ENCODE data around the gene TAF8.

Gene TAF8

DNA sequence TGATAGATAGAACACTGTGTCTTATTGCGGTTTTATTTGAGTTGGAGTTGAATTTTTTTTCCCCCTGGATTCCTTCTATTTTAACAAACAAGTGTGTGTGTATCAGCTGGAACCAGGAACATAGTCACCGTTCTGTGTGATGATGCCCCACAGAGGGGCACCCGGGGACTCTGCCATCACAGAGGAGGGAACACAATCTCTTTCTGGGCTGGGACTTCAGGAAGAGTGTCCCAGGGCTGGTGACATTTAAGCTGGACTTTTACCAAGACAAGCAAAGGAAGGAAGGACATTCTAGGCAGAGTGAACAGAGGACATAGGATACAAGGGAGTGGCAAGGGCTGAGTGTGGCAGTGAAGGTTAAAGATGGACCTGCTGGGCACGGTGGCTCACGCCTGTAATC lies 33.2 kb downstream of the TAF8 start:
- no peaks in the 10 kb centered on the region for H3K27me3 ChIP-seq (replicated peaks; ENCODE audit: insufficient read depth, low read length)
- H3K4me1 ChIP-seq (ENCODE audit: low read length), result no peaks in the 10 kb centered on the region
- no peaks in the 10 kb centered on the region for H3K9me3 ChIP-seq (replicated peaks; ENCODE audit: insufficient read depth, low read length)
- TF ChIP-seq, protein P1, sequence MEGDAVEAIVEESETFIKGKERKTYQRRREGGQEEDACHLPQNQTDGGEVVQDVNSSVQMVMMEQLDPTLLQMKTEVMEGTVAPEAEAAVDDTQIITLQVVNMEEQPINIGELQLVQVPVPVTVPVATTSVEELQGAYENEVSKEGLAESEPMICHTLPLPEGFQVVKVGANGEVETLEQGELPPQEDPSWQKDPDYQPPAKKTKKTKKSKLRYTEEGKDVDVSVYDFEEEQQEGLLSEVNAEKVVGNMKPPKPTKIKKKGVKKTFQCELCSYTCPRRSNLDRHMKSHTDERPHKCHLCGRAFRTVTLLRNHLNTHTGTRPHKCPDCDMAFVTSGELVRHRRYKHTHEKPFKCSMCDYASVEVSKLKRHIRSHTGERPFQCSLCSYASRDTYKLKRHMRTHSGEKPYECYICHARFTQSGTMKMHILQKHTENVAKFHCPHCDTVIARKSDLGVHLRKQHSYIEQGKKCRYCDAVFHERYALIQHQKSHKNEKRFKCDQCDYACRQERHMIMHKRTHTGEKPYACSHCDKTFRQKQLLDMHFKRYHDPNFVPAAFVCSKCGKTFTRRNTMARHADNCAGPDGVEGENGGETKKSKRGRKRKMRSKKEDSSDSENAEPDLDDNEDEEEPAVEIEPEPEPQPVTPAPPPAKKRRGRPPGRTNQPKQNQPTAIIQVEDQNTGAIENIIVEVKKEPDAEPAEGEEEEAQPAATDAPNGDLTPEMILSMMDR (IDR thresholded peaks at IDR 0.05; ENCODE audit: low read length), result no peak
- TF ChIP-seq EZH2 (optimal IDR thresholded peaks at IDR 0.05; ENCODE audit: low read depth, low read length) (no peak), EZH2phosphoT487 (IDR thresholded peaks at IDR 0.05; ENCODE audit: low read length) (no peak)
- H3K4me3 ChIP-seq (ENCODE audit: low read length), result no peak overlapping the region
- H3K27ac ChIP-seq (ENCODE audit: low read length), result no peak overlapping the region
- no peak overlapping the region for H3K4me2 ChIP-seq (ENCODE audit: low read depth, low read length)
- no peak overlapping the region for H3K9ac ChIP-seq (ENCODE audit: low read length)
- no peak for DNase-seq
- H3K79me2 ChIP-seq (ENCODE audit: low read length), result no peaks in the 10 kb centered on the region
- H3K36me3 ChIP-seq (replicated peaks; ENCODE audit: insufficient read depth, low read length), result no peaks in the 10 kb centered on the region
- H3K9me2 ChIP-seq (replicated peaks; ENCODE audit: insufficient read depth, low read length), result no peaks in the 10 kb centered on the region
- no peak overlapping the region for H2AFZ ChIP-seq (ENCODE audit: low read length)
- no peaks in the 10 kb centered on the region for H4K20me1 ChIP-seq (ENCODE audit: insufficient read depth, low read length)
- no peaks in the 10 kb centered on the region for H3F3A ChIP-seq (ENCODE audit: insufficient read depth, low read length)

DNA sequence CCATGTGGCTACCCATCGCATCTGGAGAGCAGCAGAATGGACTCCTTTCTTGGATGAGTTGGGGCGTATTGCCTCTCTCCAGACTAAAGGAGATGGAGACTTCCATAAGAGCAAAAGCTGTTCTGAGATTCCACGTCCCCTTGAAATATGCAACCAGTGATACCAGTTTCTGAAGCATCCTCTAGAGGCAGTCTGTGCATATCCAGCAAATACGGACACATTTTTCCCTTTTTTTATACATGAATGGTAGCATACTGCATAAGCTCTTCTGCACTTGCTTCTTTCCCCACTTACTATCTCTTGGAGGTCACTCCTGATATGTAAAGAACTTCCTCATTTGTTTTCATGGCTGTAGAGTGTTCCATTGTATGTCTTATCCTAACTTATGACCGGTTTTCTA lies 34.6 kb downstream of the TAF8 start:
- Histone ChIP-seq H3K4me3 (ENCODE audit: low read length) (no peak overlapping the region), H3K27ac (ENCODE audit: low read length) (no peak overlapping the region), H3K9me2 (replicated peaks; ENCODE audit: insufficient read depth, low read length) (no peaks in the 10 kb centered on the region), H2AFZ (ENCODE audit: low read length) (no peak overlapping the region), H3K36me3 (replicated peaks; ENCODE audit: insufficient read depth, low read length) (no peaks in the 10 kb centered on the region), H3K27me3 (replicated peaks; ENCODE audit: insufficient read depth, low read length) (no peaks in the 10 kb centered on the region), H3K4me1 (ENCODE audit: low read length) (no peaks in the 10 kb centered on the region), H4K20me1 (ENCODE audit: insufficient read depth, low read length) (no peaks in the 10 kb centered on the region), H3K9me3 (replicated peaks; ENCODE audit: insufficient read depth, low read length) (no peaks in the 10 kb centered on the region), H3K9ac (ENCODE audit: low read length) (no peak overlapping the region), H3K79me2 (ENCODE audit: low read length) (no peaks in the 10 kb centered on the region), H3F3A (ENCODE audit: insufficient read depth, low read length) (no peaks in the 10 kb centered on the region), H3K4me2 (ENCODE audit: low read depth, low read length) (no peak overlapping the region)
- TF ChIP-seq, protein P1 (IDR thresholded peaks at IDR 0.05; ENCODE audit: low read length), result no peak
- TF ChIP-seq EZH2 (optimal IDR thresholded peaks at IDR 0.05; ENCODE audit: low read depth, low read length) (no peak), EZH2phosphoT487 (IDR thresholded peaks at IDR 0.05; ENCODE audit: low read length) (no peak)
- DNase-seq, result no peak

DNA sequence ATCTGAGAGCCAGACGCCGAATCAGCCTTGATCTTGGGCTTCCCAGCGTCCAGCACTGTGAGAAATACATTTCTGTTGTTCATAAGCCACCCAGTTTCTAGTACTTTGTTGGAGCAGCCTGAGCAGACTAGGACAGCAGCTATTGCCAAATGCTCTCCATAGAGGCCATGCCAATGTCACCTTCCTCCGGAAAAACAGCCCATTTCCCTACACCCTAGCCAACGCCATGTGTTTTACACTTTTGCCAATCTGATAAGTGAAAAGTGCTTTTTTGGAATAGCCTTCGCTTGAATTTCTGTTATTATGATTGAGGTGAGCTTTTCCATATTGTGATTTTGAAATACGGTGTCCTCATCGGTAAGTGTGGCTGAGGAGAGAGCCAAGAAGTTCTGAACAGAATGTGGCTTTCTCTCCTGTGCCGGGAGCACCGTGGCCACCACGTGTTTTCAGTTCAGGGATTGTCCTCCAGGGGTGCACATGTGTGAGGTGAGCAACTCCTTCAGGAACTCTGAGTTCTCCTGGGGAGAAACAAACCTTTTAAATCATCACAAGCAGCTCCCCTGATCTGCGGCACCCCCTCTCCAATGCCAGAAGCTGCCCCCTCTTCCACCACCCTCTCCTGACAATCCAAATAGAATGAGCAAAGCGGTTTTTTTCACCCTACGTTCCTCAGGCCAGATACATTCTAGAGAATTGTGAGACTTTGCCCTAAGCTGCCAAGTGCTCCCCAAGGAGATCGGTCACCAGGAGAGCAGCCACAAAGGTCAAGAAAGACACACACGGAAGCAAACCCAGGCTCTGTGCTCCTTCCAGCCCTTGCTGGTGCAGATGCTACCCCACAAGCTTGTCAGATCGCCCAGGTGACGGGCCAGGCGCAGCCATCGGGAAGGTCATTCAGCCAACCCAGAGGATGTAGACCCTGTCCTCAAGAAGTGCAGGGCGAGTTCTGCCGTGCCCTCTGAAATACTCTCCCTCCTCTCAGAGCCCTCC lies 36.0 kb downstream of the TAF8 start:
- Histone ChIP-seq H3K27me3 (replicated peaks; ENCODE audit: insufficient read depth, low read length) (no peaks in the 10 kb centered on the region), H3K9me3 (replicated peaks; ENCODE audit: insufficient read depth, low read length) (no peaks in the 10 kb centered on the region), H3K4me3 (ENCODE audit: low read length) (no peak overlapping the region), H3K27ac (ENCODE audit: low read length) (no peak overlapping the region), H3K79me2 (ENCODE audit: low read length) (no peaks in the 10 kb centered on the region), H3K36me3 (replicated peaks; ENCODE audit: insufficient read depth, low read length) (no peaks in the 10 kb centered on the region), H3K9me2 (replicated peaks; ENCODE audit: insufficient read depth, low read length) (no peaks in the 10 kb centered on the region), H4K20me1 (ENCODE audit: insufficient read depth, low read length) (no peaks in the 10 kb centered on the region), H3K4me1 (ENCODE audit: low read length) (no peaks in the 10 kb centered on the region), H3K4me2 (ENCODE audit: low read depth, low read length) (no peak overlapping the region), H3F3A (ENCODE audit: insufficient read depth, low read length) (no peaks in the 10 kb centered on the region), H2AFZ (ENCODE audit: low read length) (no peak overlapping the region), H3K9ac (ENCODE audit: low read length) (no peak overlapping the region)
- no peak for DNase-seq
- TF ChIP-seq EZH2phosphoT487 (IDR thresholded peaks at IDR 0.05; ENCODE audit: low read length) (no peak), EZH2 (optimal IDR thresholded peaks at IDR 0.05; ENCODE audit: low read depth, low read length) (no peak)
- TF ChIP-seq, protein P1 (IDR thresholded peaks at IDR 0.05; ENCODE audit: low read length), result no peak

Data from MM.1S (cell line).